Activated B cell treated with CpG ODN at 0.5 μM for 24 hours (primary cell): ENCODE measurements around the gene MYOF. TPM values are rescaled to one million over a fixed set of nuclear protein-coding genes. Genes with fewer than 3 reads are reported as not detected.

Source experiments
- ATAC-seq: fragments of 200-7000 bp; cut with Tn5 transposase; one replicate; pipeline ENCODE4 v1.10.0; 2021; ENCODE audit warnings: low read depth, mild to moderate bottlenecking, moderate library complexity
- CTCF ChIA-PET: fragments of 350-600 bp; sonication (Branson Sonifier 250); formaldehyde crosslinking; loops from one replicate; lab custom pipeline; 2021; ENCODE audit warnings: antibody characterized with exemption; lab: Charles Lee
- POLR2A ChIA-PET: fragments of 350-600 bp; sonication (Branson Sonifier 250); formaldehyde crosslinking; loops from one replicate; lab custom pipeline; 2021; ENCODE audit warnings: antibody characterized with exemption; lab: Charles Lee
- DNase-seq: peaks from one replicate; pipeline ENCODE4 v3.0.0; 2022
- H3K27ac Mint-ChIP-seq: one replicate; pipeline ENCODE4 v1.8.0; 2020; ENCODE audit warnings: mixed read lengths
- H3K27me3 Mint-ChIP-seq: one replicate; pipeline ENCODE4 v1.8.0; 2021; ENCODE audit warnings: mixed read lengths
- H3K36me3 Mint-ChIP-seq: one replicate; pipeline ENCODE4 v1.8.0; 2021; ENCODE audit warnings: low read depth, mixed read lengths
- H3K4me1 Mint-ChIP-seq: one replicate; pipeline ENCODE4 v1.8.0; 2021; ENCODE audit warnings: mixed read lengths
- H3K4me3 Mint-ChIP-seq: one replicate; pipeline ENCODE4 v1.8.0; 2020; ENCODE audit warnings: mild to moderate bottlenecking, mixed read lengths
- H3K9me3 Mint-ChIP-seq: one replicate; pipeline ENCODE4 v1.8.0; 2020; ENCODE audit warnings: mixed read lengths
- intact Hi-C: fragments of 100-400 bp; cut with micrococcal nuclease; formaldehyde crosslinking; loops from one replicate; pipeline ENCODE4 v1.15.1; 2024
- total RNA-seq: library from RNA; stranded (reverse); gene quantifications from 2 replicates; pipeline ENCODE4 v1.2.3, GENCODE V29; 2022
- TF ChIP-seq, protein P1 (sequence below): fragments of 200-600 bp; IDR thresholded peaks from one replicate; pipeline ENCODE4 v1.8.0; 2022; ENCODE audit warnings: antibody characterized with exemption, mild to moderate bottlenecking

The MYOF gene
- total RNA-seq, 1 donor from 2014 or later = 0.09 TPM

DNA sequence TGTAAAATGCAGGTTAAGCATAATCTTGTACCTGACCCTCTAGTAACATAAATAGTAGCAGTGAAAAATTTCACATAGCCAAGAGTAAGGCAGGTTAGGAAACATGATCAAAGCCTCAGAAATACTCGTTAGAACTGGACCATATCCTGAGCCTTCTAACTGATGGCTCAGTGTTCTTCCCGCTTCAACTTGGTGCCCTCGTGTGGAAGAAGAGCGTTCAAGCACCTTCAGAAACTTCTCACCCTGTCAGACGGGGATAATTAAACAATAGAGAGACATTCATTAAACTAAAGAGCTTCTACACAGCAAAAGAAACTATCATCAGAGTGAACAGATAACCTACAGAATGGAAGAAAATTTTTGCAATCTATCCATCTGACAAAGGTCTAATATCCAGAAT, 124.5 kb downstream of the MYOF start:
- Mint-ChIP-seq H3K4me3 (no peak overlapping the region), H3K36me3 (no peaks in the 10 kb centered on the region), H3K9me3 (no peaks in the 10 kb centered on the region), H3K27me3 (peaks cover 15% of the 10 kb centered on the region), H3K4me1 (no peaks in the 10 kb centered on the region), H3K27ac (no peak overlapping the region)
- ChIA-PET POLR2A (no interaction called here), CTCF (interaction anchor here (0.8 to 1.8 kb wide), 4 partner anchors 19 to 393 kb away, joined by 3 to 10 read pairs (median 6); partner anchors contain the start of gene MYOF)
- peak; percentile 31 for ATAC-seq
- TF ChIP-seq, protein P1, sequence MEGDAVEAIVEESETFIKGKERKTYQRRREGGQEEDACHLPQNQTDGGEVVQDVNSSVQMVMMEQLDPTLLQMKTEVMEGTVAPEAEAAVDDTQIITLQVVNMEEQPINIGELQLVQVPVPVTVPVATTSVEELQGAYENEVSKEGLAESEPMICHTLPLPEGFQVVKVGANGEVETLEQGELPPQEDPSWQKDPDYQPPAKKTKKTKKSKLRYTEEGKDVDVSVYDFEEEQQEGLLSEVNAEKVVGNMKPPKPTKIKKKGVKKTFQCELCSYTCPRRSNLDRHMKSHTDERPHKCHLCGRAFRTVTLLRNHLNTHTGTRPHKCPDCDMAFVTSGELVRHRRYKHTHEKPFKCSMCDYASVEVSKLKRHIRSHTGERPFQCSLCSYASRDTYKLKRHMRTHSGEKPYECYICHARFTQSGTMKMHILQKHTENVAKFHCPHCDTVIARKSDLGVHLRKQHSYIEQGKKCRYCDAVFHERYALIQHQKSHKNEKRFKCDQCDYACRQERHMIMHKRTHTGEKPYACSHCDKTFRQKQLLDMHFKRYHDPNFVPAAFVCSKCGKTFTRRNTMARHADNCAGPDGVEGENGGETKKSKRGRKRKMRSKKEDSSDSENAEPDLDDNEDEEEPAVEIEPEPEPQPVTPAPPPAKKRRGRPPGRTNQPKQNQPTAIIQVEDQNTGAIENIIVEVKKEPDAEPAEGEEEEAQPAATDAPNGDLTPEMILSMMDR = no peak
- intact Hi-C loops = no loop called here
- no peak for DNase-seq

DNA sequence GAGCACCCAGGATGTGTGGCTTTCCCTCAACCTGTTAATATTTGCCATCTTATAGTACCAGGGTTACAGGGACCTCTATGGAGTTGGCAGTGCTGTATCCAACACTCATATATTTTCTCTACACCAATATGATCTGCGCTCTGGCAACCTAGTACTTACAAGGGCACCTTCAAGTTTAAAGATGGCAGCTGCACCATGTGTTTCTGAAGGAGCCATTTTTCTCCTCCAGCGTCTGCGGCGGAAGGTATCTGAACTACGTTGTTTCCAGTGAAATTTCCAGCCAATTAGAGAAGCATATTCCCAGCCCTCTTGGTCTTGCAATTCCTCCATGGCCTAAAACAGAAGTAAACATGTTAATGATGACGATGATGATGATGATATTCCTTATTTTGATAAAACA, 125.6 kb downstream of the MYOF start:
- Mint-ChIP-seq H3K36me3 (no peaks in the 10 kb centered on the region), H3K27me3 (peaks cover 17% of the 10 kb centered on the region), H3K4me1 (no peaks in the 10 kb centered on the region), H3K4me3 (no peak overlapping the region), H3K9me3 (no peaks in the 10 kb centered on the region), H3K27ac (no peak overlapping the region)
- ChIA-PET CTCF (interaction anchor here (1.6 kb wide), 1 partner anchor 276 kb away, joined by 4 read pairs; no protein-coding TSS in a partner anchor), POLR2A (no interaction called here)
- DNase-seq = no peak
- TF ChIP-seq, protein P1 = no peak
- intact Hi-C loops = no loop called here
- ATAC-seq = no peak

DNA sequence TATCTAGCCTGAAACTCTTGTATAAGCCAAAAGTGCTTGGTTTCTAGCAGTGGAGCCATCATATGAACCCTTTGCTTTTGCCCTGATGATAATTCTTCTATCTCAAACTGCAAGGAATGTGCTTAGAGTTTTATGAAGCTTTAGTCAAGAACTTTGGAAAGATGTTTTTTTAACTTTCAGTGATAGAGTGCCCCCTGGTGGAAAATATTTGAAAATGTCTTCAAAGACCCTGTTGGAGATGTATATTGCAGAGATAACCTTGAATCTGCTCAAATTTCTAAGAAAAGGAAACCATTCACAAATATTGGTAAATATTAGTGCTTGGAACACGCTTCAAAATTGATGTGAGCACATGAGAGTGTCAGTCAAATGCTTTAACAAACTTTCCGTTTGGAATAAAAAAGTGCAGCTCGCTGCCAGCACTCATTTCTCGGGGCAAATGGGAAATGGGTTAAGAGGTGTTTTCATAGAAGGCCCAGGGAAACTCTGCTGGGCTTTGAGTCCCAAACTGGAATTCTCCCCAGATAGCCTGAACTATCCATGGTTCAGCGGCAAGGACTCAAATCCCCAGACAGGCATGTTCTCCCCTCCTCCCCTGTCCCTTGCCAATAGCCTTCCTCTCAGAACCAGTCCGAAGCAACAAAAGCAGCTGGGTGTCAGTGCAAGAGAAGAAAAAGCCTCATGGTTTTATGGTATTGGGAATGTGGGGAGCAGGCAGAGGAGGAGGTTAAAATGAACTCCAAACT, 129.3 kb downstream of the MYOF start:
- no peak overlapping the region for H3K27ac Mint-ChIP-seq
- TF ChIP-seq, protein P1 = peak; percentile 52
- intact Hi-C loops = loop anchor here (1.0 to 2.0 kb wide), 6 partner anchors 237 to 836 kb away; no protein-coding TSS in a partner anchor

DNA sequence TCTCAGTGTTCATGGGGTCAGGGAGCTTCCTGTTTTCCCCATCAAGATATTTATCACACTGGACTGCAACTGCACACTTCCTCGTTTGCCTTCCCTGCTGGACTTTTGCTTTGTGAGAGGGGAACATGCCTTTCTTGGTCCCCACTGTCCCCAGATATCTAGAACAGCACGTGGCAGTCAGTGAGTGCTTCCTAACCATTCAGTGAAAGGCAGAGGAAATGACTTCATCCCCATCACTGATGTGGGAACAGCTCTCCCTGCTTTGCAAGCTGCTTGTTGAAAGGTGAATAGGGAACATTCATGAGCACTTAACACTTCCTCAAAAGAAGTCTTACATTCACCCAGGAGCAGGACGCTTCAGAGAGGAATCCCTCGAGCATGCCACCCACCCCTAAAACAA, 135.4 kb downstream of the MYOF start:
- Mint-ChIP-seq H3K4me3 (no peak overlapping the region), H3K9me3 (no peaks in the 10 kb centered on the region), H3K27me3 (peaks cover 4% of the 10 kb centered on the region), H3K36me3 (no peaks in the 10 kb centered on the region), H3K4me1 (no peaks in the 10 kb centered on the region), H3K27ac (no peak overlapping the region)
- CTCF ChIA-PET = no interaction called here
- TF ChIP-seq, protein P1 = no peak
- intact Hi-C loops = no loop called here
- no peak for DNase-seq
- ATAC-seq = no peak
- POLR2A ChIA-PET = no interaction called here

More for the DNA sequence above, 129.3 kb downstream of the MYOF start:
- Mint-ChIP-seq H3K27me3 (peaks cover 12% of the 10 kb centered on the region), H3K36me3 (no peaks in the 10 kb centered on the region), H3K9me3 (no peaks in the 10 kb centered on the region), H3K4me1 (no peaks in the 10 kb centered on the region), H3K4me3 (no peak overlapping the region)
- ChIA-PET POLR2A (no interaction called here), CTCF (interaction anchor here (0.6 to 3.7 kb wide), 10 partner anchors 10 to 467 kb away, joined by 3 to 14 read pairs (median 4); no protein-coding TSS in a partner anchor)
- ATAC-seq = no peak
- DNase-seq = no peak

DNA sequence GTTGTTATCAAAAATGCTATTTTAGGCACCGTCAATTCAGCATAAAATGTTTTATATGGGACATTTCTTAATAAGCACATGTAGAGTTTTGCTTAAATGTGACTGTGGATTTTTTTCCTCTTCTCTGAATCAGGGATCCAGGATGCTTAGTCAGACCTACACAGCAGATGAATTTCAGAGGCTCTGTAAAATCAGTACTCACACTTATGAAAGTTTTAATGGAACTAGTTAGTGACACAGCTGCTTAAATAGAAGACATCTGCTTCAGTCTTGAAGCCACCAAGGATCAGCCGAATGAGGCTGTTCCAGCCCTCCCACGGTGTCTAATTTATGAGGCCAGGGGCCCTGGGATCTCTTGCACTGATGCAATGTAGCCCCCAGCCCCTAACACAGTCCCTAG, 136.0 kb downstream of the MYOF start:
- H3K27me3 Mint-ChIP-seq = peaks cover 4% of the 10 kb centered on the region
- POLR2A ChIA-PET = no interaction called here
- intact Hi-C loops = no loop called here
- no peak for ATAC-seq
- no peak overlapping the region for H3K27ac Mint-ChIP-seq
- H3K4me1 Mint-ChIP-seq = no peaks in the 10 kb centered on the region
- CTCF ChIA-PET = no interaction called here
- H3K36me3 Mint-ChIP-seq = no peaks in the 10 kb centered on the region
- no peaks in the 10 kb centered on the region for H3K9me3 Mint-ChIP-seq
- no peak overlapping the region for H3K4me3 Mint-ChIP-seq
- TF ChIP-seq, protein P1 = no peak
- DNase-seq = no peak
